Left ventricle myocardium inferior (tissue), 1 donor: ENCODE data around the gene FAM171A1. TPM values are rescaled to one million over a fixed set of nuclear protein-coding genes. Genes with fewer than 3 reads are reported as not detected.
"Not testable (repeated sequence)": the region's sequence is repeated elsewhere in the genome, so short reads cannot be mapped to it uniquely, and the experiment has no call there.

Experiments used
- DNase-seq: peaks from one replicate; pipeline ENCODE4 v3.0.0-alpha.2; 2020
- H3K27ac ChIP-seq: fragments of 200-600 bp; replicated peaks from 2 replicates; pipeline ENCODE4 v1.8.0; 2021
- H3K27me3 ChIP-seq: fragments of 200-600 bp; 2 replicates; pipeline ENCODE4 v1.8.0; 2021; ENCODE audit warnings: low read depth
- H3K36me3 ChIP-seq: fragments of 200-600 bp; 2 replicates; pipeline ENCODE4 v1.8.0; 2021
- H3K4me1 ChIP-seq: fragments of 200-600 bp; 2 replicates; pipeline ENCODE4 v1.8.0; 2021
- H3K4me3 ChIP-seq: fragments of 200-600 bp; 2 replicates; pipeline ENCODE4 v1.8.0; 2021; ENCODE audit warnings: mild to moderate bottlenecking, moderate library complexity
- H3K9me3 ChIP-seq: fragments of 200-600 bp; replicated peaks from 2 replicates; pipeline ENCODE4 v1.8.0; 2021
- CTCF ChIP-seq: fragments of 200-600 bp; IDR thresholded peaks from 2 replicates; pipeline ENCODE4 v1.8.0; 2021; ENCODE audit warnings: antibody characterized with exemption, mild to moderate bottlenecking, borderline replicate concordance
- intact Hi-C: fragments of 100-400 bp; cut with micrococcal nuclease; formaldehyde crosslinking; loops from one replicate; pipeline ENCODE4 v1.11.0; 2022
- total RNA-seq: library from RNA; stranded (reverse); fragmentation: NEBNext Ultra II Directional; extraction: Animal tissue kit (Norgen Biotek cat#: 25700); gene quantifications from one replicate; pipeline ENCODE4 v1.2.1, GENCODE V29; 2021
- donor health status: DM: no; HTN: yes; CAD: no; lungs with severe emphysema.

FAM171A1 gene
- total RNA-seq, 1 donor from 2014 or later = 8.3 TPM

- TF ChIP-seq CTCF = no peak
- peaks cover 12% of the 10 kb centered on the region for H3K4me1 ChIP-seq
- no peak for DNase-seq
- peaks cover 10% of the 10 kb centered on the region for H3K36me3 ChIP-seq
- intact Hi-C loops = no loop called here
- no peaks in the 10 kb centered on the region for H3K9me3 ChIP-seq
- no peak overlapping the region for H3K4me3 ChIP-seq
- H3K27me3 ChIP-seq = no peaks in the 10 kb centered on the region
- peak overlapping the region; percentile 68 for H3K27ac ChIP-seq
Observed at GRCh38 chr10:15208221-15208620, 162.9 kb downstream of the FAM171A1 start.

GRCh38 chr10:15207410-15207809 lies 163.7 kb downstream of the FAM171A1 start:
- H3K27me3 ChIP-seq, intact Hi-C loops, H3K36me3 ChIP-seq, H3K4me3 ChIP-seq, H3K27ac ChIP-seq, DNase-seq, H3K9me3 ChIP-seq: not testable (repeated sequence)
- H3K4me1 ChIP-seq = peaks cover 16% of the 10 kb centered on the region

GRCh38 chr10:15202639-15203038 lies 168.4 kb downstream of the FAM171A1 start:
- DNase-seq = no peak
- no peak for TF ChIP-seq CTCF
- H3K27ac ChIP-seq = no peak overlapping the region
- H3K9me3 ChIP-seq = no peaks in the 10 kb centered on the region
- H3K36me3 ChIP-seq = no peaks in the 10 kb centered on the region
- intact Hi-C loops = no loop called here
- no peak overlapping the region for H3K4me3 ChIP-seq
- no peaks in the 10 kb centered on the region for H3K27me3 ChIP-seq
- H3K4me1 ChIP-seq = peaks cover 37% of the 10 kb centered on the region

GRCh38 chr10:15202301-15202621 lies 168.8 kb downstream of the FAM171A1 start:
- H3K36me3 ChIP-seq, H3K27me3 ChIP-seq, intact Hi-C loops, DNase-seq, H3K4me3 ChIP-seq, H3K9me3 ChIP-seq: not testable (repeated sequence)
- Histone ChIP-seq H3K27ac (peak overlapping the region; percentile 78), H3K4me1 (peaks cover 41% of the 10 kb centered on the region)

GRCh38 chr10:15201589-15202300 lies 169.3 kb downstream of the FAM171A1 start:
- DNase-seq = no peak
- Histone ChIP-seq H3K36me3 (no peaks in the 10 kb centered on the region), H3K27ac (peak overlapping the region; percentile 78), H3K27me3 (no peaks in the 10 kb centered on the region), H3K4me3 (no peak overlapping the region), H3K9me3 (no peaks in the 10 kb centered on the region), H3K4me1 (peaks cover 46% of the 10 kb centered on the region)
- no peak for TF ChIP-seq CTCF
- intact Hi-C loops = no loop called here

- Histone ChIP-seq H3K4me1 (peaks cover 57% of the 10 kb centered on the region), H3K4me3 (no peak overlapping the region), H3K36me3 (no peaks in the 10 kb centered on the region), H3K27me3 (no peaks in the 10 kb centered on the region), H3K27ac (peak overlapping the region; percentile 78), H3K9me3 (no peaks in the 10 kb centered on the region)
- intact Hi-C loops = no loop called here
- DNase-seq = no peak
- TF ChIP-seq CTCF = no peak
Observed at GRCh38 chr10:15200626-15201025, 170.5 kb downstream of the FAM171A1 start.

GRCh38 chr10:15197911-15198310 lies 173.2 kb downstream of the FAM171A1 start:
- Histone ChIP-seq H3K4me1 (peaks cover 58% of the 10 kb centered on the region), H3K36me3 (no peaks in the 10 kb centered on the region), H3K27me3 (no peaks in the 10 kb centered on the region), H3K9me3 (peaks cover 6% of the 10 kb centered on the region), H3K4me3 (no peak overlapping the region), H3K27ac (peak overlapping the region; percentile 75)
- intact Hi-C loops = no loop called here
- DNase-seq = no peak
- no peak for TF ChIP-seq CTCF
